IgD-negative memory B cell (primary cell): ENCODE results near the gene PTCH1. TPM values are rescaled to one million over a fixed set of nuclear protein-coding genes. Genes with fewer than 3 reads are reported as not detected.
A peak's percentile ranks its signal among the peaks of the same experiment; 100 is the strongest.

Experiments used
- H3K27ac Mint-ChIP-seq, 3 donors: one replicate each; pipeline ENCODE4 v1.8.0; 2020 to 2022; ENCODE audit warnings: mild to moderate bottlenecking in 3 of 3, mixed read lengths in 3 of 3, moderate library complexity in 1 of 3
- H3K27me3 Mint-ChIP-seq: one replicate; pipeline ENCODE4 v1.8.0; 2021; ENCODE audit warnings: mixed read lengths
- H3K36me3 Mint-ChIP-seq: one replicate; pipeline ENCODE4 v1.8.0; 2020; ENCODE audit warnings: mild to moderate bottlenecking, mixed read lengths
- H3K4me1 Mint-ChIP-seq, 3 donors: one replicate each; pipeline ENCODE4 v1.8.0; 2020 to 2022; ENCODE audit warnings: mixed read lengths in 3 of 3, mild to moderate bottlenecking in 1 of 3
- H3K4me3 Mint-ChIP-seq, 4 donors: one replicate each; pipeline ENCODE4 v1.8.0; 2020 to 2022; ENCODE audit warnings: mild to moderate bottlenecking in 4 of 4, mixed read lengths in 4 of 4, moderate library complexity in 3 of 4
- H3K9me3 Mint-ChIP-seq, 3 donors: one replicate each; pipeline ENCODE4 v1.8.0; 2020 to 2021; ENCODE audit warnings: mixed read lengths in 3 of 3, mild to moderate bottlenecking in 1 of 3
- polyA plus RNA-seq: library from polyadenylated mRNA; unstranded; fragments of 300-500 nt; fragmentation: Illumina TruSeq; gene quantifications from one replicate; pipeline ENCODE4 v1.2.3, GENCODE V29; 2021

Gene PTCH1
- polyA plus RNA-seq, 1 donor from 2014 or later = 19.3 TPM

- no peak overlapping the region for H3K4me3 Mint-ChIP-seq
- no peaks in the 10 kb centered on the region for H3K4me1 Mint-ChIP-seq
- H3K9me3 Mint-ChIP-seq = no peaks in the 10 kb centered on the region
- no peaks in the 10 kb centered on the region for H3K36me3 Mint-ChIP-seq
- H3K27me3 Mint-ChIP-seq = peaks cover 6% of the 10 kb centered on the region
- H3K27ac Mint-ChIP-seq = no peak overlapping the region
Observed at GRCh38 chr9:95409650-95410426, 106.9 kb downstream of the PTCH1 start.

- Mint-ChIP-seq H3K36me3 (no peaks in the 10 kb centered on the region), H3K9me3 (peaks cover 0 to 3% (median 0%) of the 10 kb centered on the region in 3 donors), H3K27ac (no peak overlapping the region), H3K4me3 (no peak overlapping the region), H3K4me1 (no peaks in the 10 kb centered on the region), H3K27me3 (peaks cover 6% of the 10 kb centered on the region)
Observed at GRCh38 chr9:95407524-95407923, 109.2 kb downstream of the PTCH1 start.

- Mint-ChIP-seq H3K27ac (peak overlapping the region in 1 of 3 donors; percentile 60), H3K27me3 (peaks cover 6% of the 10 kb centered on the region), H3K36me3 (peaks cover 1% of the 10 kb centered on the region), H3K9me3 (peaks cover 0 to 4% (median 3%) of the 10 kb centered on the region in 3 donors), H3K4me1 (no peaks in the 10 kb centered on the region), H3K4me3 (no peak overlapping the region)
Observed at GRCh38 chr9:95406121-95406520, 110.7 kb downstream of the PTCH1 start.

GRCh38 chr9:95399261-95399660 lies 117.5 kb downstream of the PTCH1 start:
- no peaks in the 10 kb centered on the region for H3K4me1 Mint-ChIP-seq
- H3K9me3 Mint-ChIP-seq = peaks cover 5 to 17% (median 8%) of the 10 kb centered on the region in 3 donors
- no peak overlapping the region for H3K27ac Mint-ChIP-seq
- no peak overlapping the region for H3K4me3 Mint-ChIP-seq
- H3K36me3 Mint-ChIP-seq = peaks cover 1% of the 10 kb centered on the region
- no peaks in the 10 kb centered on the region for H3K27me3 Mint-ChIP-seq

Other genes starting within 250 kb of the PTCH1 start
- 1.5 TPM for gene FANCC, start 199.3 kb downstream of the PTCH1 start, polyA plus RNA-seq